NB4 (cell line): ENCODE data around the gene CCDC134.

Experiments
- CTCF ChIP-seq: IDR thresholded peaks from one replicate; pipeline ENCODE4 v1.5.1; 2012; ENCODE audit warnings: low read depth, low read length
- MAX ChIP-seq: IDR thresholded peaks from 2 replicates; pipeline ENCODE4 v1.6.1; 2011; ENCODE audit warnings: low read depth, low read length
- POLR2A ChIP-seq: IDR thresholded peaks from 2 replicates; pipeline ENCODE4 v1.6.1; 2011; ENCODE audit warnings: mild to moderate bottlenecking; ENCODE audit not compliant: insufficient read length; ENCODE audit errors: extremely low read depth

GRCh38 chr22:41862160-41862529, 61.7 kb downstream of the CCDC134 start:
- TF ChIP-seq MAX (no peak), POLR2A (no peak), CTCF (no peak)
